K562 (cell line): Measurements from ENCODE around the gene ZFYVE28.

ENCODE experiments used
- CBX2 ChIP-seq: fragments of 200-600 bp; sonication (generic); IDR thresholded peaks from one replicate; pipeline ENCODE4 v1.6.1; 2012; ENCODE audit warnings: mild to moderate bottlenecking, low read length, inconsistent platforms; ENCODE audit not compliant: insufficient read depth, poor library complexity, severe bottlenecking
- CCAR2 ChIP-seq: fragments of 200-400 bp; formaldehyde crosslinking; IDR thresholded peaks from 2 replicates; pipeline ENCODE4 v1.6.1; 2017; ENCODE audit warnings: mild to moderate bottlenecking, low read depth, low read length
- DPF2 ChIP-seq: fragments of 450-650 bp; IDR thresholded peaks from 2 replicates; pipeline ENCODE4 v1.6.1; 2016
- PCBP1 ChIP-seq: fragments of 200-400 bp; formaldehyde crosslinking; IDR thresholded peaks from 2 replicates; pipeline ENCODE4 v1.6.1; 2018; ENCODE audit warnings: mild to moderate bottlenecking, low read depth, low read length; ENCODE audit not compliant: poor library complexity, severe bottlenecking
- POLR2A ChIP-seq: fragments of 450-650 bp; conservative IDR thresholded peaks from 2 replicates; pipeline ENCODE4 v1.6.1; 2016
- POLR2AphosphoS5 ChIP-seq: IDR thresholded peaks from 2 replicates; pipeline ENCODE4 v1.6.1; 2011; ENCODE audit warnings: mild to moderate bottlenecking, low read depth, low read length, moderate library complexity; ENCODE audit not compliant: control insufficient read depth, insufficient read depth
- REST ChIP-seq, 2 experiments: fragments of 450-650 bp; formaldehyde crosslinking in 1 of 2; IDR thresholded peaks; 2 replicates each; pipeline versions ENCODE4 v1.4.0 to v1.6.1; 2014 to 2020; ENCODE audit warnings: mild to moderate bottlenecking in 2 of 2, borderline replicate concordance in 1 of 2, low read depth in 1 of 2
- RUNX1 ChIP-seq: sonication (generic); IDR thresholded peaks from 2 replicates; pipeline ENCODE4 v1.6.1; 2016; ENCODE audit warnings: antibody characterized with exemption, low read depth
- TCF7 ChIP-seq: sonication (generic); IDR thresholded peaks from 2 replicates; pipeline ENCODE4 v1.6.1; 2016; ENCODE audit warnings: antibody characterized with exemption, borderline replicate concordance
- TEAD4 ChIP-seq, 2 experiments: sonication (generic) in 1 of 2; formaldehyde crosslinking in 1 of 2; IDR thresholded peaks; 2 replicates each; pipeline versions ENCODE4 v1.6.1 to v1.8.0; 2012 to 2022; ENCODE audit warnings: borderline replicate concordance in 1 of 2, inconsistent platforms in 1 of 2, low read length in 1 of 2, mild to moderate bottlenecking in 1 of 2, missing genetic modification reagents in 1 of 2
- ZBTB26 ChIP-seq: fragments of 450-650 bp; formaldehyde crosslinking; IDR thresholded peaks from 2 replicates; pipeline ENCODE4 v1.4.0; 2022; ENCODE audit warnings: missing genetic modification characterization
- ZNF274 ChIP-seq: IDR thresholded peaks from 2 replicates; pipeline ENCODE4 v1.6.1; 2011; ENCODE audit warnings: low read depth, mild to moderate bottlenecking, low read length, moderate library complexity, borderline replicate concordance
- ZNF3 ChIP-seq: fragments of 250-450 bp; sonication (Bioruptor Pico); IDR thresholded peaks from 2 replicates; pipeline ENCODE4 v1.5.0; 2021; ENCODE audit warnings: mild to moderate bottlenecking, moderate library complexity

- TF ChIP-seq DPF2 (no peak), POLR2AphosphoS5 (no peak), ZBTB26 (CRISPR knock-in tag) (no peak), TEAD4 (IDR thresholded peaks at IDR 0.05; ENCODE audit: low read length) (no peak), TEAD4 (CRISPR knock-in tag; IDR thresholded peaks at IDR 0.05; ENCODE audit: borderline replicate concordance) (no peak), ZNF3 (CRISPR knock-in tag) (no peak), PCBP1 (no peak), RUNX1 (no peak), POLR2A (no peak), ZNF274 (no peak), TCF7 (no peak), REST (IDR thresholded peaks at IDR 0.05; ENCODE audit: borderline replicate concordance) (no peak), REST (CRISPR knock-in tag; IDR thresholded peaks at IDR 0.05; ENCODE audit: low read depth) (no peak), CCAR2 (no peak), CBX2 (no peak)
These were observed 195.6 kb downstream of the ZFYVE28 start for GRCh38 chr4:2222838-2223237.
